ENCODE measurements around the gene ZNF296. TPM values are rescaled to one million over a fixed set of nuclear protein-coding genes. Genes with fewer than 3 reads are reported as not detected.

The ZNF296 gene
- total RNA-seq, 2 donors from 2014 or later: 2.1 to 8.5 TPM

DNA sequence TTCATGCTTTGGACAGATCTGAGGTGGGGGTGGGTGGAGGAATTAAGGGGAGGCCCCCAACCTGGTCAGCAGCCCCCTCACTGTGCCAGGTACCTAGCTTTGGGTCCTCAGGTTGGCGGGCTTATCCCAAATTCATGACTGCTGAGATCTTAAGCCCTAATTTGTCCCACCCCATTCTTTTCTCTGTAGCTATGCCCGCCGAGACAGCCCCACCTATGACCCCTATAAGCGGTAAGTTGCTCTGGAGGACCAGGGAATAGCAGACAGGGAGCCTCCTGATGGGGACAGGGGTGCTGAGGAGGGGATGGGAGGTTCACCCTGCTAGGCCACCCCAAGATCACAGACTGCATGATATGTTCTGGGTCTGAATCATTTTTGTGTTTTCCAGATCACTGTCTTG is 14.3 kb downstream of the ZNF296 start:
- H3K27ac Mint-ChIP-seq: no peak overlapping the region

DNA sequence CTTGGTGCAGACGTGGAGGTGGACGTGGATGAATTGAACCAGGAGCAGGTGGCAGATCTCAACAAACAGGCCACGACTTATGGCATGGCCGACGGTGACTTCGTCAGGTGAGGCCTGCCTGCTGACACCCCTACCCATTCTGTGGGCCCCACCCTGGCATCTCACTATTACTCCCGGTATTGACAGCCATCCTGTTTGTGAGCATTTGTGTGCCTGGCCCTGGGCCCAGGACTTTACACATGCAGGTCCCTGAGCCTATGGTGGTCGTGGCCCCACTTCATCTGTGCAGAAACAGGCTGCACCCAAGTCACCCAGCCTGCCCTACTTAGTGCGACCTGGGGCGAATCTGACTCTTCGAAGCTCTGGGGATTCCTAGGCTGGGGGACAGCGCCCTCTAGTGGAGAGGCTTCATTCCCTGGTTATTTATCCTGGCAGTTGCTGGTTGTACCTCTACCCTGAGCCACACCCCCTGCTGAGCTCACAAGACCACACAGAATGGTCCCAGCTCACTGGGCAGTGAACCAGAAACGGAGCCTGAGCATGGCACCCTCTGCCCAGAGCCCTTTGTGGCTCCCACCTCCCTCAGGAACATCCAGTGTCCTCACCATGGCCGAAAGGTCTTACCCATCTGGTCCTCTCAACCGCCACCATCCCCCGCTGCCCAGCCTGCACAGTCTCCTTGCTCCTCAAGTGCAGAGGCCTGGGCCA is 16.9 kb downstream of the ZNF296 start:
- Histone ChIP-seq H3K4me3 (ENCODE audit: low read length) (no peak overlapping the region), H3K27ac (ENCODE audit: low read depth, low read length) (no peak overlapping the region), H3K36me3 (ENCODE audit: control insufficient read depth, insufficient read depth, low read length) (peaks cover 75% of the 10 kb centered on the region), H3K9ac (ENCODE audit: extremely low read depth, low read length, poor library complexity, severe bottlenecking) (no peak overlapping the region), H3K27me3 (ENCODE audit: control insufficient read depth, insufficient read depth, low read length, poor library complexity, severe bottlenecking) (no peaks in the 10 kb centered on the region), H3K9me3 (ENCODE audit: control insufficient read depth, low read length) (no peaks in the 10 kb centered on the region), H3K4me1 (ENCODE audit: control insufficient read depth, insufficient read depth, low read length) (no peaks in the 10 kb centered on the region)
- peak; percentile 92 for TF ChIP-seq CTCF (conservative IDR thresholded peaks at IDR 0.05)
- peaks cover 72% of the 10 kb centered on the region for H3K36me3 Mint-ChIP-seq (ENCODE audit: low read depth)
- no peaks in the 10 kb centered on the region for H3K9me3 Mint-ChIP-seq
- H3K4me3 Mint-ChIP-seq: no peak overlapping the region
- no peaks in the 10 kb centered on the region for H3K27me3 Mint-ChIP-seq (ENCODE audit: insufficient read depth)
- H3K4me1 Mint-ChIP-seq: peaks cover 2% of the 10 kb centered on the region
- whole genome bisulfite sequencing, 2 experiments (ENCODE audit: insufficient coverage in 1 of 2, insufficient read length in 1 of 2): 77 to 83% methylated on average over 8 to 16 of the region's 16 CpGs
- peak; percentile 98 for DNase-seq
- H3K27ac Mint-ChIP-seq: peak overlapping the region; percentile 81

More for the DNA sequence above, 14.3 kb downstream of the ZNF296 start:
- Mint-ChIP-seq H3K9me3 (no peaks in the 10 kb centered on the region), H3K36me3 (ENCODE audit: low read depth) (peaks cover 70% of the 10 kb centered on the region), H3K27me3 (ENCODE audit: insufficient read depth) (no peaks in the 10 kb centered on the region), H3K4me3 (no peak overlapping the region), H3K4me1 (peaks cover 6% of the 10 kb centered on the region)
- no peak overlapping the region for H3K27ac ChIP-seq (ENCODE audit: low read depth, low read length)
- H3K9ac ChIP-seq (ENCODE audit: extremely low read depth, low read length, poor library complexity, severe bottlenecking): no peak overlapping the region
- TF ChIP-seq CTCF (conservative IDR thresholded peaks at IDR 0.05): no peak
- no peaks in the 10 kb centered on the region for H3K4me1 ChIP-seq (ENCODE audit: control insufficient read depth, insufficient read depth, low read length)
- H3K36me3 ChIP-seq (ENCODE audit: control insufficient read depth, insufficient read depth, low read length): peaks cover 63% of the 10 kb centered on the region
- 82 to 87% methylated on average over 4 of the region's 4 CpGs for WGBS, 2 experiments (ENCODE audit: insufficient coverage in 1 of 2, insufficient read length in 1 of 2)
- no peaks in the 10 kb centered on the region for H3K27me3 ChIP-seq (ENCODE audit: control insufficient read depth, insufficient read depth, low read length, poor library complexity, severe bottlenecking)
- no peaks in the 10 kb centered on the region for H3K9me3 ChIP-seq (ENCODE audit: control insufficient read depth, low read length)
- DNase-seq: no peak
- no peak overlapping the region for H3K4me3 ChIP-seq (ENCODE audit: low read length)

DNA sequence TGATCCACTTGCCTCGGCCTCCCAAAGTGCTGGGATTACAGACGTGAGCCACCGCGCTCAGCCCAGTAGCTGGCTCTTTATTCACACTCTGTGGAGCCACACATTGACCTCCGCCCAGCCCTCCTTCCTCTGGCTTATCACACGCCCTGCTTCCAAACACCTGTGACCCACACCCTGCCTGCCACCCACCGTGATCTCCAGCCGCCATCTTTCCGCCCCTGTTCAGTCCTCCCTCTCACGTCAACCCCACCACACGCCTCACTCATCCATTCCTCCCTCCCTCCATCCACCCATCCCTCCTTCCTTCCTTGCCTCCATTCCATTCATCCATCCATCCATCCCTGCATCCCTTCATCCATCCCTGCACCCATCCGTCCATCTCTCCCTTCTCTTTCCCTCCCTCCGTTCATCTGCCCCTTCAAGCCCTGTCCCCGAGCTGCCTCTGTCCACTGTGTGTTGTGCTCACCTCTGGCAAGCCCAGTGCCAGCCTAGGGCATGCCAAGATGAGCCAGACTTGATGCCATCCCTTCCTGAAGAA is 17.6 kb downstream of the ZNF296 start:
- no peak overlapping the region for H3K27ac ChIP-seq (ENCODE audit: low read depth, low read length)
- H3K4me3 ChIP-seq (ENCODE audit: low read length): no peak overlapping the region
- no peaks in the 10 kb centered on the region for H3K27me3 ChIP-seq (ENCODE audit: control insufficient read depth, insufficient read depth, low read length, poor library complexity, severe bottlenecking)
- WGBS, 2 experiments (ENCODE audit: insufficient coverage in 1 of 2, insufficient read length in 1 of 2): 88% methylated on average over 14 of the region's 14 CpGs
- no peaks in the 10 kb centered on the region for H3K27me3 Mint-ChIP-seq (ENCODE audit: insufficient read depth)
- peaks cover 2% of the 10 kb centered on the region for H3K4me1 Mint-ChIP-seq
- H3K9me3 ChIP-seq (ENCODE audit: control insufficient read depth, low read length): no peaks in the 10 kb centered on the region
- H3K36me3 ChIP-seq (ENCODE audit: control insufficient read depth, insufficient read depth, low read length): peaks cover 77% of the 10 kb centered on the region
- no peak overlapping the region for H3K9ac ChIP-seq (ENCODE audit: extremely low read depth, low read length, poor library complexity, severe bottlenecking)
- no peak for TF ChIP-seq CTCF (conservative IDR thresholded peaks at IDR 0.05)
- H3K4me1 ChIP-seq (ENCODE audit: control insufficient read depth, insufficient read depth, low read length): no peaks in the 10 kb centered on the region
- no peak overlapping the region for H3K27ac Mint-ChIP-seq
- peaks cover 76% of the 10 kb centered on the region for H3K36me3 Mint-ChIP-seq (ENCODE audit: low read depth)
- H3K9me3 Mint-ChIP-seq: no peaks in the 10 kb centered on the region
- DNase-seq: no peak
- no peak overlapping the region for H3K4me3 Mint-ChIP-seq
